ENCODE results near the gene UBXN6.

The UBXN6 gene

GRCh38 chr19:4492337-4493103 lies 34.9 kb upstream of the UBXN6 start:
- Histone ChIP-seq H3K27ac (no peak overlapping the region), H3K27me3 (no peaks in the 10 kb centered on the region), H3K36me3 (peaks cover 77% of the 10 kb centered on the region), H3K4me1 (ENCODE audit: control insufficient read depth in 1 of 2, insufficient read depth in 1 of 2, low read depth in 1 of 2, low read length in 1 of 2) (no peaks in the 10 kb centered on the region), H3K9me3 (no peaks in the 10 kb centered on the region), H3K4me3 (ENCODE audit: low read depth in 1 of 2, low read length in 1 of 2) (no peak overlapping the region)
- TF ChIP-seq CTCF (IDR thresholded peaks at IDR 0.05), result no peak

GRCh38 chr19:4491446-4491845 lies 33.9 kb upstream of the UBXN6 start:
- Histone ChIP-seq H3K4me3 (ENCODE audit: low read depth in 1 of 2, low read length in 1 of 2) (no peak overlapping the region), H3K9me3 (no peaks in the 10 kb centered on the region), H3K27ac (no peak overlapping the region), H3K36me3 (peaks cover 77% of the 10 kb centered on the region), H3K27me3 (no peaks in the 10 kb centered on the region), H3K4me1 (ENCODE audit: control insufficient read depth in 1 of 2, insufficient read depth in 1 of 2, low read depth in 1 of 2, low read length in 1 of 2) (no peaks in the 10 kb centered on the region)
- no peak for TF ChIP-seq CTCF (IDR thresholded peaks at IDR 0.05)

- Histone ChIP-seq H3K4me1 (ENCODE audit: control insufficient read depth in 1 of 2, insufficient read depth in 1 of 2, low read depth in 1 of 2, low read length in 1 of 2) (no peaks in the 10 kb centered on the region), H3K36me3 (peaks cover 58% of the 10 kb centered on the region)
- TF ChIP-seq CTCF (IDR thresholded peaks at IDR 0.05), result no peak
Observed at GRCh38 chr19:4488496-4488895, 30.9 kb upstream of the UBXN6 start.

GRCh38 chr19:4487572-4487971 lies 30.0 kb upstream of the UBXN6 start:
- H3K9me3 ChIP-seq, result no peaks in the 10 kb centered on the region
- H3K27me3 ChIP-seq, result no peaks in the 10 kb centered on the region
- H3K36me3 ChIP-seq, result peaks cover 62% of the 10 kb centered on the region
- no peak overlapping the region for H3K27ac ChIP-seq
- no peak overlapping the region for H3K4me3 ChIP-seq (ENCODE audit: low read depth in 1 of 2, low read length in 1 of 2)
- no peaks in the 10 kb centered on the region for H3K4me1 ChIP-seq (ENCODE audit: control insufficient read depth in 1 of 2, insufficient read depth in 1 of 2, low read depth in 1 of 2, low read length in 1 of 2)
- TF ChIP-seq CTCF (IDR thresholded peaks at IDR 0.05), result no peak

More at GRCh38 chr19:4488496-4488895, 30.9 kb upstream of the UBXN6 start:
- Histone ChIP-seq H3K9me3 (no peaks in the 10 kb centered on the region), H3K4me3 (ENCODE audit: low read depth in 1 of 2, low read length in 1 of 2) (no peak overlapping the region), H3K27ac (no peak overlapping the region), H3K27me3 (no peaks in the 10 kb centered on the region)

- Histone ChIP-seq H3K27ac (no peak overlapping the region), H3K4me3 (ENCODE audit: low read depth in 1 of 2, low read length in 1 of 2) (no peak overlapping the region), H3K4me1 (ENCODE audit: control insufficient read depth in 1 of 2, insufficient read depth in 1 of 2, low read depth in 1 of 2, low read length in 1 of 2) (no peaks in the 10 kb centered on the region), H3K27me3 (no peaks in the 10 kb centered on the region), H3K9me3 (no peaks in the 10 kb centered on the region), H3K36me3 (peaks cover 51% of the 10 kb centered on the region)
- TF ChIP-seq CTCF (IDR thresholded peaks at IDR 0.05), result no peak
Observed at GRCh38 chr19:4483385-4483784, 25.8 kb upstream of the UBXN6 start.

Measured in neutrophil (primary cell).